Measurements from ENCODE around the gene SFMBT1. TPM values are rescaled to one million over a fixed set of nuclear protein-coding genes. Genes with fewer than 3 reads are reported as not detected.
A peak's percentile ranks its signal among the peaks of the same experiment; 100 is the strongest.

SFMBT1 gene
- polyA plus RNA-seq, 3 donors = 0.61 to 2.7 (median 0.91) TPM

DNA sequence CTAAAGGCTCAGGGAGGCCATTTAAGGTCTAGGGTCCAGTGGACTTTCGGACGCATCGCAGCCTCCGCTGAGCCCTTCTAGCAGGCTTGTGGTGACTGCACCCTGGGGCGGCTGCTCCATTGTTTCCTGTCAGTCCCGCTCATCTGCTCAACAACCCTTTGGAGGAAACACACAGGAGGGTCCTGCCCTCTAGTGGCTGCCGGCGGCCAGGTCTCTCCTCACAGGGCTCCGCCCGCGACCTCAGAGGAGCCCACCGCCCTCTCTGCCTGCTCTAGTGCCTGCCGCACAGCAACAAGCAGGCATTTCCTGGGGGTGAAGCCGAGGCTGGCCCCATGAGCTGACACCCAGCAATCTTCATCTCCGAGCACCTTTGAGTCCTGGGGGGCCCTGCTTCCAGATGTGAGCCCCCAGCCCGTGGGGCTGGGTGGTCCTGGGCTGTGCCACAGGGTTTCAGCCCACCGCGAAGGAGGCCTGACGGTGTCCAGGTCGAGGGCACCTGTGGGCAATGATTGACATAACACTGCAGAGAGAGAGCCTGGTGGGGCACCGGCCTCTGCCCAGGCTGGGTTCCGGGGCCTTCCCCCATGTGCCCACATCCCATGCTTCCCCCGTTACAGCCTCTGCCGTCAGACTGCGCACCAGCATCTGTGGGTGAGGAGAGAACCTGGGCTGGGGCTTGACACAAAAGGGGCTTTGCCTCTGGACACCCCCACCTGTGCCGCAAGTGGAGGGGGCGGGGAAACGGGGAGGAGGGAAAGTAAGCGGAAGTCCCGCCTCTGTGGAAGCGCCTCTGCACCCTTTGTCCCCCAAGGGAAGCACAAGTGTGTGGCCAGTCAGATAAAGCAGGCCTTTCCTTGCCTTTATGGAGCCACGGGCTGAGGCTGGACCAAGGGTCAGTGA is 27.0 kb upstream of the SFMBT1 start:
- no peaks in the 10 kb centered on the region for H3K27me3 ChIP-seq (ENCODE audit: control insufficient read depth in 2 of 2, insufficient read depth in 2 of 2, low read length in 2 of 2)
- Mint-ChIP-seq H3K4me3 (peak overlapping the region; percentile 90 to 95), H3K27ac (peak overlapping the region; percentile 68 to 90 (median 79)), H3K4me1 (peaks cover 23% of the 10 kb centered on the region), H3K27me3 (ENCODE audit: low read depth in 3 of 3) (peaks cover 3 to 6% (median 6%) of the 10 kb centered on the region in 3 donors), H3K9me3 (no peaks in the 10 kb centered on the region), H3K36me3 (peaks cover 3 to 6% of the 10 kb centered on the region in 2 donors)
- H3K27ac ChIP-seq (ENCODE audit: low read depth in 1 of 2, low read length in 2 of 2) = peak overlapping the region; percentile 24 to 72
- TF ChIP-seq CTCF (IDR thresholded peaks at IDR 0.05) = peak; percentile 98
- no peaks in the 10 kb centered on the region for H3K36me3 ChIP-seq (replicated peaks in 1 of 2; ENCODE audit: control insufficient read depth in 1 of 2, insufficient read depth in 2 of 2, low read length in 2 of 2)
- H3K4me3 ChIP-seq (replicated peaks in 1 of 3; ENCODE audit: low read depth in 2 of 3, low read length in 3 of 3) = peak overlapping the region; percentile 64 to 99 (median 92)
- H3K4me2 ChIP-seq (replicated peaks; ENCODE audit: extremely low read depth, low read length, poor library complexity, severe bottlenecking) = peak overlapping the region; percentile 94
- peaks cover 19 to 26% of the 10 kb centered on the region in 2 donors for H3K4me1 ChIP-seq (ENCODE audit: control insufficient read depth in 1 of 2, insufficient read depth in 2 of 2, low read length in 2 of 2)
- H4K20me1 ChIP-seq (ENCODE audit: insufficient read depth, low read length) = no peaks in the 10 kb centered on the region
- peak overlapping the region; percentile 100 for H2AFZ ChIP-seq (ENCODE audit: insufficient read depth, low read depth, low read length, poor library complexity, severe bottlenecking)
- peak; percentile 69 to 74 (median 73) for DNase-seq
- under 1% methylated on average over 27 of the region's 32 CpGs for WGBS (ENCODE audit: insufficient coverage)
- H3K9me3 ChIP-seq (replicated peaks in 1 of 2; ENCODE audit: control insufficient read depth in 1 of 2, insufficient read depth in 1 of 2, low read length in 2 of 2) = no peaks in the 10 kb centered on the region
- peak overlapping the region; percentile 71 for H3K9ac ChIP-seq (ENCODE audit: insufficient read depth, low read length, poor library complexity, severe bottlenecking)
- intact Hi-C loops (cut with micrococcal nuclease) = loop anchor here (5.0 to 10.0 kb wide), 5 partner anchors 138 to 328 kb away; no protein-coding TSS in a partner anchor
- no peaks in the 10 kb centered on the region for H3K79me2 ChIP-seq (ENCODE audit: insufficient read depth, low read length)

DNA sequence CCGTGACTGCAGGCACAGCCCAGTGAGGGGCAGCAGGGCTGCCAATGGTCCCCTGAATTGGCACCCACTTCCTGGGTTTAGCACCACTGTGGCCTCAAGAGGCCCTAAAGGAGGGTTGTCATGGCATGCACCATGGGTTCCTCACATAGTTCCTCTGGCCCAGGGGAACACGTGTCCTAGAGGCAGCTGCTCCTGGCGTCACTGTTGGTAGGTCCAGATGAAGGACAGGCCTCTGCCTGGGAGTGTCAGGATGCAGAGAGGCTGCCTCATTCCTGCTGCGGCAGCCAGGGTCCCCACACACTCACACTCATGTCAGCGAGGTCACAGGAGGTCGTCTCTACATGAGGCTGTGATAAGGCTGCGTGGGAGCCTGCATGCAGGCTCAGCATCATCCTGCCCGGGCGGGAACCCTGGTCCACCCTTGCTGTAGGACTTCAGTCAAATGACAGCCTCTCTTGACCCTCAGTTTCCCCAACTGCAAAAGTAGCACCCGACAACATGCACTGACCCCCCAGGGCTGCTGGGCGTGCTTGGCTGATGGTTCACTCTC is 26.1 kb upstream of the SFMBT1 start:
- H3K79me2 ChIP-seq (ENCODE audit: insufficient read depth, low read length) = no peaks in the 10 kb centered on the region
- DNase-seq = no peak
- H3K36me3 ChIP-seq (replicated peaks in 1 of 2; ENCODE audit: control insufficient read depth in 1 of 2, insufficient read depth in 2 of 2, low read length in 2 of 2) = no peaks in the 10 kb centered on the region
- Mint-ChIP-seq H3K4me3 (no peak overlapping the region), H3K9me3 (no peaks in the 10 kb centered on the region), H3K27ac (no peak overlapping the region), H3K36me3 (peaks cover 0 to 6% of the 10 kb centered on the region in 2 donors), H3K4me1 (peaks cover 21% of the 10 kb centered on the region), H3K27me3 (ENCODE audit: low read depth in 3 of 3) (peaks cover 3 to 6% (median 4%) of the 10 kb centered on the region in 3 donors)
- peak overlapping the region; percentile 94 for H3K4me2 ChIP-seq (replicated peaks; ENCODE audit: extremely low read depth, low read length, poor library complexity, severe bottlenecking)
- 91% methylated on average over 9 of the region's 11 CpGs for WGBS (ENCODE audit: insufficient coverage)
- no peaks in the 10 kb centered on the region for H4K20me1 ChIP-seq (ENCODE audit: insufficient read depth, low read length)
- H2AFZ ChIP-seq (ENCODE audit: insufficient read depth, low read depth, low read length, poor library complexity, severe bottlenecking) = peak overlapping the region; percentile 100
- no peak overlapping the region for H3K9ac ChIP-seq (ENCODE audit: insufficient read depth, low read length, poor library complexity, severe bottlenecking)
- peak overlapping the region in 1 of 3 experiments; percentile 92 for H3K4me3 ChIP-seq (replicated peaks in 1 of 3; ENCODE audit: low read depth in 2 of 3, low read length in 3 of 3)
- no peak overlapping the region for H3K27ac ChIP-seq (ENCODE audit: low read depth in 1 of 2, low read length in 2 of 2)
- no peak for TF ChIP-seq CTCF (IDR thresholded peaks at IDR 0.05)
- H3K9me3 ChIP-seq (replicated peaks in 1 of 2; ENCODE audit: control insufficient read depth in 1 of 2, insufficient read depth in 1 of 2, low read length in 2 of 2) = no peaks in the 10 kb centered on the region
- H3K4me1 ChIP-seq (ENCODE audit: control insufficient read depth in 1 of 2, insufficient read depth in 2 of 2, low read length in 2 of 2) = peaks cover 19 to 26% of the 10 kb centered on the region in 2 donors
- H3K27me3 ChIP-seq (ENCODE audit: control insufficient read depth in 2 of 2, insufficient read depth in 2 of 2, low read length in 2 of 2) = no peaks in the 10 kb centered on the region
- intact Hi-C loops (cut with micrococcal nuclease) = loop anchor here (5.0 to 10.0 kb wide), 5 partner anchors 137 to 327 kb away; no protein-coding TSS in a partner anchor
